ENCODE data around the gene UTP18.

- TF ChIP-seq POLR2A (IDR thresholded peaks at IDR 0.05; ENCODE audit: low read depth, low read length) (no peak), PAX5 (IDR thresholded peaks at IDR 0.05; ENCODE audit: insufficient read depth, low read length, severe bottlenecking) (no peak), POLR2AphosphoS5 (IDR thresholded peaks at IDR 0.05; ENCODE audit: low read depth, low read length) (no peak), TAF1 (IDR thresholded peaks at IDR 0.05; ENCODE audit: low read depth, low read length) (no peak), SPI1 (IDR thresholded peaks at IDR 0.05; ENCODE audit: low read depth, low read length) (no peak), POU2F2 (IDR thresholded peaks at IDR 0.05; ENCODE audit: low read depth, low read length) (no peak)
Measured at GRCh38 chr17:51287412-51287811, 27.1 kb downstream of the UTP18 start.

Data from GM12891 (cell line).